ENCODE data around the gene KRT6B. TPM values are rescaled to one million over a fixed set of nuclear protein-coding genes. Genes with fewer than 3 reads are reported as not detected.

The KRT6B gene
- total and polyA plus RNA-seq, 2 experiments from 2014 or later = not detected

DNA sequence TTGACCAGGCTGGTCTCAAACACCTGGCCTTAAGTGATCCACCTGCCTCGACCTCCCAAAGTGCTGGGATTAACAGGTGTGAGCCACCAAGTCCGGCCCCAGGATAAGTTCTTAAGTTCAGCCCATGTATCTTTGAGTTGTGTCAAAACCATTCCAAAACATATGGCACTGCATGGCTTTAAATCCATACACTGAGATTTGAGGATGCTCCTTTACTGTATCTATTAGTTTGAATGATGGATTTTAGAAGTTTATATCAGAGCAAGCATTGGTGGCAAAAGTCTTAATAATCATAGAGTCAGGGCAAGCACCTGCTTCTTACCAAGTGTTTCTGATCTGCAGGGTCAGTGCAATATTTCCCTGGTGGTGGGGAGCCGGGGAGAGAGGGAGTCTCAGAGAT is 6.1 kb downstream of the KRT6B start:
- Mint-ChIP-seq H3K4me3 (no peak overlapping the region), H3K27me3 (ENCODE audit: insufficient read depth, low read depth, poor library complexity) (peaks cover 2% of the 10 kb centered on the region), H3K9me3 (no peaks in the 10 kb centered on the region; the same call in 1 of the 3 replicates), H3K36me3 (ENCODE audit: low read depth) (no peaks in the 10 kb centered on the region; the same call in 2 of the 3 replicates), H3K4me1 (peaks cover 17% of the 10 kb centered on the region), H3K27ac (no peak overlapping the region)
- no peaks in the 10 kb centered on the region for H3K36me3 ChIP-seq (ENCODE audit: insufficient read depth)
- no peak overlapping the region for H2AFZ ChIP-seq
- no peak overlapping the region for H3K4me2 ChIP-seq
- no peak overlapping the region for H3K4me3 ChIP-seq
- no peaks in the 10 kb centered on the region for H4K20me1 ChIP-seq (replicated peaks; ENCODE audit: insufficient read depth)
- TF ChIP-seq STAT1 (IDR thresholded peaks at IDR 0.05; ENCODE audit: unreplicated experiment) (no peak), ZNF331 (CRISPR knock-in tag; IDR thresholded peaks at IDR 0.05; ENCODE audit: low read depth) (no peak), EZH2 (IDR thresholded peaks at IDR 0.05; ENCODE audit: low read depth, unreplicated experiment) (no peak), POLR2AphosphoS5 (IDR thresholded peaks at IDR 0.05; ENCODE audit: low read depth) (no peak), JUNB (IDR thresholded peaks at IDR 0.05; ENCODE audit: unreplicated experiment) (no peak), EZH2phosphoT487 (IDR thresholded peaks at IDR 0.05; ENCODE audit: unreplicated experiment) (no peak)
- TF ChIP-seq, protein P1, sequence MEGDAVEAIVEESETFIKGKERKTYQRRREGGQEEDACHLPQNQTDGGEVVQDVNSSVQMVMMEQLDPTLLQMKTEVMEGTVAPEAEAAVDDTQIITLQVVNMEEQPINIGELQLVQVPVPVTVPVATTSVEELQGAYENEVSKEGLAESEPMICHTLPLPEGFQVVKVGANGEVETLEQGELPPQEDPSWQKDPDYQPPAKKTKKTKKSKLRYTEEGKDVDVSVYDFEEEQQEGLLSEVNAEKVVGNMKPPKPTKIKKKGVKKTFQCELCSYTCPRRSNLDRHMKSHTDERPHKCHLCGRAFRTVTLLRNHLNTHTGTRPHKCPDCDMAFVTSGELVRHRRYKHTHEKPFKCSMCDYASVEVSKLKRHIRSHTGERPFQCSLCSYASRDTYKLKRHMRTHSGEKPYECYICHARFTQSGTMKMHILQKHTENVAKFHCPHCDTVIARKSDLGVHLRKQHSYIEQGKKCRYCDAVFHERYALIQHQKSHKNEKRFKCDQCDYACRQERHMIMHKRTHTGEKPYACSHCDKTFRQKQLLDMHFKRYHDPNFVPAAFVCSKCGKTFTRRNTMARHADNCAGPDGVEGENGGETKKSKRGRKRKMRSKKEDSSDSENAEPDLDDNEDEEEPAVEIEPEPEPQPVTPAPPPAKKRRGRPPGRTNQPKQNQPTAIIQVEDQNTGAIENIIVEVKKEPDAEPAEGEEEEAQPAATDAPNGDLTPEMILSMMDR (conservative IDR thresholded peaks at IDR 0.05; ENCODE audit: low read depth in 2 of 2) = no peak
- H3K27me3 ChIP-seq (ENCODE audit: insufficient read depth) = no peaks in the 10 kb centered on the region
- DNase-seq (ENCODE audit: low spot score) (no peak), ATAC-seq (no peak)
- H3K79me2 ChIP-seq (replicated peaks; ENCODE audit: insufficient read depth) = no peaks in the 10 kb centered on the region
- no peak overlapping the region for H3K27ac ChIP-seq (ENCODE audit: low read depth)
- peaks cover 5% of the 10 kb centered on the region; the same call in 1 of the 2 replicates for H3K4me1 ChIP-seq (ENCODE audit: insufficient read depth)
- no peaks in the 10 kb centered on the region for H3F3A ChIP-seq (replicated peaks; ENCODE audit: low read depth)
- H3K9me2 ChIP-seq (ENCODE audit: insufficient read depth) = no peaks in the 10 kb centered on the region

DNA sequence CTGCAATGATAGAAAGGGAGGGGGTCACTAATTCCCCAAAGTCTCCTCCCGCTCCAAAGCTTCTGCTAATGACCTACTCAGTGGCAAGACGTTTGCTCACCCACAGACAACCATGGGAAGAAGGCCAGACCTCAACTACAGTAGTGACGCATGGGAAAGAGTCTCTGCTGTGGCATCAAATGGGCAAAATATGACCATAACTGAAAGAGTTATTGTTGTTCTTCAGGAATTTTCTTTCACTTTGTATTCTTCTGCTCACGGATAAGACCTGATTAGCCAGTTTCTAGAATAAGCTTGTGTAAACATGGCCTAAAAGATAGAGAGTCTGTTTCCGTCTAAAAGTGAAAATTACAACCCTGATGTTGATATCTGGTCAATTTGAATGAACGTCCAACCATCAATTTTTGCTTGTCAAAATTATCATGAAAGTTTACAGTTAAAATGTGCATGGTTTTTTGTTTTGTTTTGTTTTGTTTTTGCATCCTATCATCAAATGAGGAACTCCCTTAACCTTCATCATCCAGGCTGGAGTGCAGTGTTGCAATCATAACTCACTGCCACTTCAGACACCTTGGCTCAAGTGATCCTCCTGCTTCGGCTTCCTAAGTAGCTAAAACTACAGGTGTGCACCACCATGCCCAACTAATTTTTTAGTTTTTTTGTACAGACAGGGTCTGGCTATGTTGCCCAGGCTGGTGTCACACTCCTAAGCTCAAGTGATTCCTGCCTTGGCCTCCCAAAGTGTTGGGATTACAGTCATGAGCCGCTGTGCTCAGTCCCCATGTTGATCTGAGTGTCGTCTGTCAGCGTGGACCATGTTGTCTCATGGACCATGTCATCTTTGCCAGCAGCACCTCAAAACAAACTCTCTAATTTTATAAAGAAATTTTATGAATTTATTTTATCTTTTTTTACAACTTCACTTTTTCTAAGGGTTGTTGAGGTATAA is 7.0 kb downstream of the KRT6B start:
- H3K27ac ChIP-seq (ENCODE audit: low read depth) = no peak overlapping the region
- Mint-ChIP-seq H3K4me1 (peaks cover 17% of the 10 kb centered on the region), H3K27ac (no peak overlapping the region), H3K27me3 (ENCODE audit: insufficient read depth, low read depth, poor library complexity) (peaks cover 2% of the 10 kb centered on the region), H3K36me3 (ENCODE audit: low read depth) (no peaks in the 10 kb centered on the region; the same call in 2 of the 3 replicates), H3K4me3 (no peak overlapping the region), H3K9me3 (no peaks in the 10 kb centered on the region; the same call in 1 of the 3 replicates)
- no peaks in the 10 kb centered on the region for H3F3A ChIP-seq (replicated peaks; ENCODE audit: low read depth)
- TF ChIP-seq, protein P2, sequence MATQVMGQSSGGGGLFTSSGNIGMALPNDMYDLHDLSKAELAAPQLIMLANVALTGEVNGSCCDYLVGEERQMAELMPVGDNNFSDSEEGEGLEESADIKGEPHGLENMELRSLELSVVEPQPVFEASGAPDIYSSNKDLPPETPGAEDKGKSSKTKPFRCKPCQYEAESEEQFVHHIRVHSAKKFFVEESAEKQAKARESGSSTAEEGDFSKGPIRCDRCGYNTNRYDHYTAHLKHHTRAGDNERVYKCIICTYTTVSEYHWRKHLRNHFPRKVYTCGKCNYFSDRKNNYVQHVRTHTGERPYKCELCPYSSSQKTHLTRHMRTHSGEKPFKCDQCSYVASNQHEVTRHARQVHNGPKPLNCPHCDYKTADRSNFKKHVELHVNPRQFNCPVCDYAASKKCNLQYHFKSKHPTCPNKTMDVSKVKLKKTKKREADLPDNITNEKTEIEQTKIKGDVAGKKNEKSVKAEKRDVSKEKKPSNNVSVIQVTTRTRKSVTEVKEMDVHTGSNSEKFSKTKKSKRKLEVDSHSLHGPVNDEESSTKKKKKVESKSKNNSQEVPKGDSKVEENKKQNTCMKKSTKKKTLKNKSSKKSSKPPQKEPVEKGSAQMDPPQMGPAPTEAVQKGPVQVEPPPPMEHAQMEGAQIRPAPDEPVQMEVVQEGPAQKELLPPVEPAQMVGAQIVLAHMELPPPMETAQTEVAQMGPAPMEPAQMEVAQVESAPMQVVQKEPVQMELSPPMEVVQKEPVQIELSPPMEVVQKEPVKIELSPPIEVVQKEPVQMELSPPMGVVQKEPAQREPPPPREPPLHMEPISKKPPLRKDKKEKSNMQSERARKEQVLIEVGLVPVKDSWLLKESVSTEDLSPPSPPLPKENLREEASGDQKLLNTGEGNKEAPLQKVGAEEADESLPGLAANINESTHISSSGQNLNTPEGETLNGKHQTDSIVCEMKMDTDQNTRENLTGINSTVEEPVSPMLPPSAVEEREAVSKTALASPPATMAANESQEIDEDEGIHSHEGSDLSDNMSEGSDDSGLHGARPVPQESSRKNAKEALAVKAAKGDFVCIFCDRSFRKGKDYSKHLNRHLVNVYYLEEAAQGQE (IDR thresholded peaks at IDR 0.05; ENCODE audit: unreplicated experiment) = no peak
- TF ChIP-seq CREB1 (CRISPR knock-in tag; IDR thresholded peaks at IDR 0.05; ENCODE audit: low read depth) (no peak), POLR2AphosphoS5 (IDR thresholded peaks at IDR 0.05; ENCODE audit: low read depth) (no peak), EZH2phosphoT487 (IDR thresholded peaks at IDR 0.05; ENCODE audit: unreplicated experiment) (no peak), EZH2 (IDR thresholded peaks at IDR 0.05; ENCODE audit: low read depth, unreplicated experiment) (no peak), ZNF331 (CRISPR knock-in tag; IDR thresholded peaks at IDR 0.05; ENCODE audit: low read depth) (no peak)
- TF ChIP-seq, protein P1 (conservative IDR thresholded peaks at IDR 0.05; ENCODE audit: low read depth in 2 of 2) = no peak
- no peaks in the 10 kb centered on the region for H3K9me2 ChIP-seq (ENCODE audit: insufficient read depth)
- no peak overlapping the region for H2AFZ ChIP-seq
- H3K36me3 ChIP-seq (ENCODE audit: insufficient read depth) = no peaks in the 10 kb centered on the region
- no peak overlapping the region for H3K4me2 ChIP-seq
- no peak for ATAC-seq
- peaks cover 5% of the 10 kb centered on the region; the same call in 1 of the 2 replicates for H3K4me1 ChIP-seq (ENCODE audit: insufficient read depth)
- H3K27me3 ChIP-seq (ENCODE audit: insufficient read depth) = no peaks in the 10 kb centered on the region
- no peaks in the 10 kb centered on the region for H3K79me2 ChIP-seq (replicated peaks; ENCODE audit: insufficient read depth)
- DNase-seq (ENCODE audit: low spot score) = no peak
- H3K4me3 ChIP-seq = no peak overlapping the region
- H4K20me1 ChIP-seq (replicated peaks; ENCODE audit: insufficient read depth) = no peaks in the 10 kb centered on the region
